CD14-positive monocyte (primary cell): ENCODE results near the gene IER5L. TPM values are rescaled to one million over a fixed set of nuclear protein-coding genes. Genes with fewer than 3 reads are reported as not detected.
A peak's percentile ranks its signal among the peaks of the same experiment; 100 is the strongest.

ENCODE experiments used
- DNase-seq, 3 donors: peaks; one replicate each; pipeline ENCODE4 v3.0.0-alpha.2; 2011 to 2022
- H2AFZ ChIP-seq: 2 replicates; pipeline ENCODE4 v1.6.0; 2012; ENCODE audit warnings: mild to moderate bottlenecking, low read depth, low read length, inconsistent platforms; ENCODE audit not compliant: insufficient read depth, poor library complexity, severe bottlenecking
- H3K27ac ChIP-seq, 2 donors: 1 replicate in 1 of 2; 2 replicates in 1 of 2; pipeline ENCODE4 v1.5.1; 2012 to 2013; ENCODE audit warnings: low read length in 2 of 2, control low read depth in 1 of 2, inconsistent platforms in 1 of 2, low read depth in 1 of 2, mild to moderate bottlenecking in 1 of 2
- H3K27me3 ChIP-seq, 2 donors: one replicate each; pipeline versions ENCODE4 v1.6.0 to v1.6.1; 2011 to 2013; ENCODE audit warnings: low read length in 2 of 2; ENCODE audit not compliant: control insufficient read depth in 2 of 2, insufficient read depth in 2 of 2
- H3K36me3 ChIP-seq, 2 donors: replicated peaks in 1 of 2; 1 replicate in 1 of 2; 2 replicates in 1 of 2; pipeline versions ENCODE4 v1.5.1 to v1.6.1; 2012 to 2013; ENCODE audit warnings: low read length in 2 of 2, control low read depth in 1 of 2, inconsistent platforms in 1 of 2, mild to moderate bottlenecking in 1 of 2; ENCODE audit not compliant: insufficient read depth in 2 of 2, control insufficient read depth in 1 of 2
- H3K4me1 ChIP-seq, 2 donors: 1 replicate in 1 of 2; 2 replicates in 1 of 2; pipeline versions ENCODE4 v1.5.1 to v1.6.1; 2012 to 2013; ENCODE audit warnings: low read length in 2 of 2, control low read depth in 1 of 2, inconsistent platforms in 1 of 2, mild to moderate bottlenecking in 1 of 2, moderate library complexity in 1 of 2; ENCODE audit not compliant: insufficient read depth in 2 of 2, control insufficient read depth in 1 of 2
- H3K4me2 ChIP-seq: replicated peaks from 2 replicates; pipeline ENCODE3; 2012; ENCODE audit warnings: low read length, moderate library complexity, mild to moderate bottlenecking; ENCODE audit not compliant: poor library complexity, severe bottlenecking; ENCODE audit errors: extremely low read depth
- H3K4me3 ChIP-seq, 3 experiments: fragments of 200-600 bp in 1 of 3; sonication (generic) in 1 of 3; replicated peaks in 1 of 3; 1 replicate in 2 of 3; 2 replicates in 1 of 3; pipeline ENCODE4 v1.5.1; 2011 to 2013; ENCODE audit warnings: low read length in 3 of 3, mild to moderate bottlenecking in 3 of 3, control low read depth in 2 of 3, low read depth in 2 of 3, inconsistent platforms in 1 of 3, moderate library complexity in 1 of 3
- H3K79me2 ChIP-seq: 2 replicates; pipeline ENCODE4 v1.6.0; 2012; ENCODE audit warnings: mild to moderate bottlenecking, control low read depth, inconsistent platforms, low read length, moderate library complexity; ENCODE audit not compliant: insufficient read depth
- H3K9ac ChIP-seq: 2 replicates; pipeline ENCODE4 v1.6.0; 2017; ENCODE audit warnings: low read length, mild to moderate bottlenecking; ENCODE audit not compliant: insufficient read depth, poor library complexity, severe bottlenecking
- H3K9me3 ChIP-seq, 2 donors: replicated peaks in 1 of 2; 1 replicate in 1 of 2; 2 replicates in 1 of 2; pipeline versions ENCODE4 v1.5.1 to v1.6.1; 2012 to 2013; ENCODE audit warnings: low read length in 2 of 2, control low read depth in 1 of 2; ENCODE audit not compliant: control insufficient read depth in 1 of 2, insufficient read depth in 1 of 2
- H4K20me1 ChIP-seq: 2 replicates; pipeline ENCODE4 v1.6.0; 2012; ENCODE audit warnings: mild to moderate bottlenecking, low read length, control low read depth, moderate library complexity; ENCODE audit not compliant: insufficient read depth
- H3K27ac Mint-ChIP-seq, 7 donors: one replicate each; pipeline ENCODE4 v1.8.0; 2020; ENCODE audit warnings: mild to moderate bottlenecking in 7 of 7, mixed read lengths in 7 of 7, moderate library complexity in 6 of 7, inconsistent platforms in 2 of 7
- H3K27me3 Mint-ChIP-seq, 3 donors: one replicate each; pipeline ENCODE4 v1.8.0; 2021 to 2022; ENCODE audit warnings: low read depth in 3 of 3, mild to moderate bottlenecking in 3 of 3, mixed read lengths in 3 of 3, moderate library complexity in 3 of 3, inconsistent platforms in 1 of 3
- H3K36me3 Mint-ChIP-seq, 2 donors: one replicate each; pipeline ENCODE4 v1.8.0; 2020; ENCODE audit warnings: mixed read lengths in 2 of 2, inconsistent platforms in 1 of 2, mild to moderate bottlenecking in 1 of 2
- H3K4me1 Mint-ChIP-seq: one replicate; pipeline ENCODE4 v1.8.0; 2020; ENCODE audit warnings: mild to moderate bottlenecking, mixed read lengths
- H3K4me3 Mint-ChIP-seq, 2 donors: one replicate each; pipeline ENCODE4 v1.8.0; 2020; ENCODE audit warnings: mild to moderate bottlenecking in 2 of 2, mixed read lengths in 2 of 2, moderate library complexity in 1 of 2
- H3K9me3 Mint-ChIP-seq, 7 donors: one replicate each; pipeline ENCODE4 v1.8.0; 2020 to 2022; ENCODE audit warnings: mixed read lengths in 7 of 7, mild to moderate bottlenecking in 6 of 7, moderate library complexity in 6 of 7, inconsistent platforms in 2 of 7
- CTCF ChIP-seq: fragments of 200-600 bp; IDR thresholded peaks from one replicate; pipeline ENCODE4 v1.8.0; 2022; ENCODE audit warnings: antibody characterized with exemption, mild to moderate bottlenecking
- WGBS: methylation state at CpG from one replicate; pipeline ENCODE4 v1.1.5; 2013; ENCODE audit warnings: missing lambda C conversion rate; ENCODE audit not compliant: insufficient coverage; 5-methylcytosine and 5-hydroxymethylcytosine counted together
- intact Hi-C, 2 donors: fragments of 100-400 bp; cut with micrococcal nuclease; formaldehyde crosslinking; loops; one replicate each; pipeline versions ENCODE4 v1.15.0 to v1.15.1; 2023
- polyA plus RNA-seq, 3 donors: library from polyadenylated mRNA; depleted of rRNA in 1 of 3; unstranded in 2 of 3; stranded (reverse) in 1 of 3; fragments of 300-500 nt in 2 of 3; fragments of >200 nt in 1 of 3; fragmentation: Illumina TruSeq in 2 of 3; gene quantifications; 1 replicate in 2 of 3; 2 replicates in 1 of 3; pipeline ENCODE4 v1.2.3, GENCODE V29; 2012 to 2021

The IER5L gene
- polyA plus RNA-seq, 3 donors: 0.36 to 15.5 (median 0.79) TPM

- H3K27ac ChIP-seq: no peak overlapping the region
- peaks cover 0 to 1% (median 0%) of the 10 kb centered on the region in 7 donors for H3K9me3 Mint-ChIP-seq
- 0% methylated on average over 10 of the region's 12 CpGs for WGBS
Measured at GRCh38 chr9:129225815-129226214, 47.8 kb upstream of the IER5L start.

GRCh38 chr9:129225490-129225778 lies 47.4 kb upstream of the IER5L start:
- Histone ChIP-seq H4K20me1 (no peaks in the 10 kb centered on the region), H3K9me3 (no peaks in the 10 kb centered on the region), H3K36me3 (no peaks in the 10 kb centered on the region), H3K4me3 (no peak overlapping the region), H3K27ac (no peak overlapping the region), H3K9ac (no peak overlapping the region), H3K4me2 (no peak overlapping the region), H3K4me1 (peaks cover 6 to 7% of the 10 kb centered on the region in 2 donors), H2AFZ (peak overlapping the region; percentile 46), H3K27me3 (no peaks in the 10 kb centered on the region), H3K79me2 (no peaks in the 10 kb centered on the region)
- peaks cover 0 to 1% (median 0%) of the 10 kb centered on the region in 7 donors for H3K9me3 Mint-ChIP-seq
- peaks cover 7% of the 10 kb centered on the region for H3K4me1 Mint-ChIP-seq
- no peak overlapping the region for H3K4me3 Mint-ChIP-seq
- H3K36me3 Mint-ChIP-seq: no peaks in the 10 kb centered on the region
- WGBS: 80% methylated on average over 3 of the region's 3 CpGs
- H3K27ac Mint-ChIP-seq: no peak overlapping the region
- DNase-seq: no peak
- TF ChIP-seq CTCF: no peak
- H3K27me3 Mint-ChIP-seq: peaks cover 0 to 9% (median 1%) of the 10 kb centered on the region in 3 donors
- intact Hi-C loops: no loop called here

More at GRCh38 chr9:129225815-129226214, 47.8 kb upstream of the IER5L start:
- TF ChIP-seq CTCF: no peak
- H3K4me3 Mint-ChIP-seq: no peak overlapping the region
- no peaks in the 10 kb centered on the region for H3K9me3 ChIP-seq
- H3K27ac Mint-ChIP-seq: peak overlapping the region in 1 of 7 donors; percentile 72
- peaks cover 0 to 9% (median 1%) of the 10 kb centered on the region in 3 donors for H3K27me3 Mint-ChIP-seq
- H3K36me3 Mint-ChIP-seq: no peaks in the 10 kb centered on the region
- H3K4me1 ChIP-seq: peaks cover 6 to 7% of the 10 kb centered on the region in 2 donors
- H3K27me3 ChIP-seq: no peaks in the 10 kb centered on the region
- H3K4me2 ChIP-seq: peak overlapping the region; percentile 12
- intact Hi-C loops: no loop called here
- peak overlapping the region; percentile 46 for H2AFZ ChIP-seq
- no peaks in the 10 kb centered on the region for H3K79me2 ChIP-seq
- H3K4me3 ChIP-seq: no peak overlapping the region
- peaks cover 7% of the 10 kb centered on the region for H3K4me1 Mint-ChIP-seq
- H3K9ac ChIP-seq: peak overlapping the region; percentile 15
- no peak for DNase-seq
- no peaks in the 10 kb centered on the region for H4K20me1 ChIP-seq
- no peaks in the 10 kb centered on the region for H3K36me3 ChIP-seq
